ENCODE results near the gene MAST4. TPM values are rescaled to one million over a fixed set of nuclear protein-coding genes. Genes with fewer than 3 reads are reported as not detected.
"Not testable (repeated sequence)": the region's sequence is repeated elsewhere in the genome, so short reads cannot be mapped to it uniquely, and the experiment has no call there.

MAST4 gene
- total RNA-seq, 1 donor from 2014 or later, result 11.3 TPM

GRCh38 chr5:67124556-67124955, 528.4 kb downstream of the MAST4 start:
- TF ChIP-seq, protein P1, sequence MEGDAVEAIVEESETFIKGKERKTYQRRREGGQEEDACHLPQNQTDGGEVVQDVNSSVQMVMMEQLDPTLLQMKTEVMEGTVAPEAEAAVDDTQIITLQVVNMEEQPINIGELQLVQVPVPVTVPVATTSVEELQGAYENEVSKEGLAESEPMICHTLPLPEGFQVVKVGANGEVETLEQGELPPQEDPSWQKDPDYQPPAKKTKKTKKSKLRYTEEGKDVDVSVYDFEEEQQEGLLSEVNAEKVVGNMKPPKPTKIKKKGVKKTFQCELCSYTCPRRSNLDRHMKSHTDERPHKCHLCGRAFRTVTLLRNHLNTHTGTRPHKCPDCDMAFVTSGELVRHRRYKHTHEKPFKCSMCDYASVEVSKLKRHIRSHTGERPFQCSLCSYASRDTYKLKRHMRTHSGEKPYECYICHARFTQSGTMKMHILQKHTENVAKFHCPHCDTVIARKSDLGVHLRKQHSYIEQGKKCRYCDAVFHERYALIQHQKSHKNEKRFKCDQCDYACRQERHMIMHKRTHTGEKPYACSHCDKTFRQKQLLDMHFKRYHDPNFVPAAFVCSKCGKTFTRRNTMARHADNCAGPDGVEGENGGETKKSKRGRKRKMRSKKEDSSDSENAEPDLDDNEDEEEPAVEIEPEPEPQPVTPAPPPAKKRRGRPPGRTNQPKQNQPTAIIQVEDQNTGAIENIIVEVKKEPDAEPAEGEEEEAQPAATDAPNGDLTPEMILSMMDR (IDR thresholded peaks at IDR 0.05), result no peak
- DNase-seq (ENCODE audit: low spot score), result no peak
- H3K27ac Mint-ChIP-seq (ENCODE audit: unreplicated experiment), result no peak overlapping the region
- no peaks in the 10 kb centered on the region for H3K27me3 Mint-ChIP-seq (ENCODE audit: low read depth)
- peaks cover 6% of the 10 kb centered on the region for H3K9me3 Mint-ChIP-seq (ENCODE audit: low read depth)
- no peaks in the 10 kb centered on the region for H3K4me1 Mint-ChIP-seq (ENCODE audit: low read depth)
- H3K4me3 Mint-ChIP-seq (ENCODE audit: unreplicated experiment), result no peak overlapping the region
- H3K36me3 Mint-ChIP-seq (ENCODE audit: low read depth), result peaks cover 18% of the 10 kb centered on the region

- H3K4me3 Mint-ChIP-seq (ENCODE audit: unreplicated experiment), result not testable (repeated sequence)
- H3K36me3 Mint-ChIP-seq (ENCODE audit: low read depth), result peaks cover 15% of the 10 kb centered on the region
Measured at GRCh38 chr5:67127347-67127895, 531.2 kb downstream of the MAST4 start.

DNA sequence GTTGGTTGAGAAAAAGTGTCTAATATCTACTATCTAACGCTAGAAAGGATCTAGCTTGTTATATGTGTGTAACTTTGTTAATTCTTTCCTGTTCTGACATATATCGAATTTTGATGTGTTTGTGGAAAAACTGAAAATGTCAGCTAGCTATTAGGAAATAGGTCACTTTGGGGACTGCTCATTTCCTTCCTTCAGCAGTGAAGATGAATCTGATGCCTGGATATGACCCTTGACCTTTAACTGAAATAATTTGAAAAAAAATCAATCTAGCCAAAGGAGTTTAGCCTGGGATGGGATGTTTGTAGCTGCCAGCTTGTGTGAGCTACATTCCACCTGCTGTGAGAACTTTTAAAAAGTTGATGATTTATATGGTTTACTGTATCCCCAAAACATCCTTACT, 533.6 kb downstream of the MAST4 start:
- Mint-ChIP-seq H3K27me3 (ENCODE audit: low read depth) (no peaks in the 10 kb centered on the region), H3K4me1 (ENCODE audit: low read depth) (no peaks in the 10 kb centered on the region), H3K9me3 (ENCODE audit: low read depth) (peaks cover 6% of the 10 kb centered on the region), H3K4me3 (ENCODE audit: unreplicated experiment) (no peak overlapping the region), H3K27ac (ENCODE audit: unreplicated experiment) (no peak overlapping the region), H3K36me3 (ENCODE audit: low read depth) (peaks cover 13% of the 10 kb centered on the region)
- no peak for DNase-seq (ENCODE audit: low spot score)
- TF ChIP-seq, protein P1 (IDR thresholded peaks at IDR 0.05), result no peak

More at GRCh38 chr5:67127347-67127895, 531.2 kb downstream of the MAST4 start:
- H3K9me3 Mint-ChIP-seq (ENCODE audit: low read depth); H3K27ac Mint-ChIP-seq (ENCODE audit: unreplicated experiment); H3K27me3 Mint-ChIP-seq (ENCODE audit: low read depth); DNase-seq (ENCODE audit: low spot score); H3K4me1 Mint-ChIP-seq (ENCODE audit: low read depth): not testable (repeated sequence)

GRCh38 chr5:67133217-67133616, 537.0 kb downstream of the MAST4 start:
- Mint-ChIP-seq H3K27me3 (ENCODE audit: low read depth) (no peaks in the 10 kb centered on the region), H3K9me3 (ENCODE audit: low read depth) (no peaks in the 10 kb centered on the region), H3K4me3 (ENCODE audit: unreplicated experiment) (no peak overlapping the region), H3K4me1 (ENCODE audit: low read depth) (no peaks in the 10 kb centered on the region), H3K27ac (ENCODE audit: unreplicated experiment) (no peak overlapping the region), H3K36me3 (ENCODE audit: low read depth) (peaks cover 5% of the 10 kb centered on the region)
- TF ChIP-seq, protein P1 (IDR thresholded peaks at IDR 0.05), result no peak
- no peak for DNase-seq (ENCODE audit: low spot score)

GRCh38 chr5:67133776-67134175, 537.6 kb downstream of the MAST4 start:
- Mint-ChIP-seq H3K27me3 (ENCODE audit: low read depth) (no peaks in the 10 kb centered on the region), H3K4me3 (ENCODE audit: unreplicated experiment) (no peak overlapping the region), H3K4me1 (ENCODE audit: low read depth) (no peaks in the 10 kb centered on the region), H3K9me3 (ENCODE audit: low read depth) (no peaks in the 10 kb centered on the region), H3K36me3 (ENCODE audit: low read depth) (peaks cover 5% of the 10 kb centered on the region), H3K27ac (ENCODE audit: unreplicated experiment) (no peak overlapping the region)
- TF ChIP-seq, protein P1 (IDR thresholded peaks at IDR 0.05), result no peak
- no peak for DNase-seq (ENCODE audit: low spot score)

DNA sequence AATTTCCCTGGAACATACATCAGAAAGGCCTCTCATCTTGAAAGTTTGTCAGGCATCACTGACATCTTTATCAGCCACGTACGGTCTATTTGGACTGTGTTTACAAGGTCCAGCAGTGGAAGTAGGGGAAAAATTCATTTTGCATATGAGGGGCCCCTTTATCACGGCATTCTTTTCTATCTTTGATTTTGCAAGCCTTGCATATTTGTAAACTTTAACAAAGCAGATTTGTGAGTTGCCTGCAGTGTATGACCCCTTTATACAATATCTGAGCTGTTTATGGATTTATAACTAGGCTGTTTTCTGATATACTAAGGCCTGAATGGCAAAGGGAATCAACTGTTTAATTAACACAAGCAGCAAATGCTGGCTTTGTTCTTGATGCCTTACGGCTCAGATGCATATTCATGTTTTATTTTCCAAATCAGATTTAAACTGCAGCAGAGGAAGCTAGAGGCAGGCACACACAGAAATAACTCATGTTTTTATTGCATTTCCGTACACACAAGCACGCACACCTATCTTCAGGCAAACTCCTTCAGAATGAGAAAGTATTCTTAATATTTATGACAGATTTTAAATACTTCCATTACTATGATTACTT, 539.3 kb downstream of the MAST4 start:
- TF ChIP-seq, protein P1 (IDR thresholded peaks at IDR 0.05), result no peak
- H3K9me3 Mint-ChIP-seq (ENCODE audit: low read depth), result no peaks in the 10 kb centered on the region
- no peaks in the 10 kb centered on the region for H3K27me3 Mint-ChIP-seq (ENCODE audit: low read depth)
- DNase-seq (ENCODE audit: low spot score), result no peak
- peaks cover 5% of the 10 kb centered on the region for H3K36me3 Mint-ChIP-seq (ENCODE audit: low read depth)
- H3K4me3 Mint-ChIP-seq (ENCODE audit: unreplicated experiment), result no peak overlapping the region
- no peaks in the 10 kb centered on the region for H3K4me1 Mint-ChIP-seq (ENCODE audit: low read depth)
- no peak overlapping the region for H3K27ac Mint-ChIP-seq (ENCODE audit: unreplicated experiment)
